ENCODE data around the gene PDCD4. TPM values are rescaled to one million over a fixed set of nuclear protein-coding genes. Genes with fewer than 3 reads are reported as not detected.
"Not testable (repeated sequence)": the region's sequence is repeated elsewhere in the genome, so short reads cannot be mapped to it uniquely, and the experiment has no call there.

PDCD4 gene
- polyA plus RNA-seq, 1 donor, result 297 TPM

DNA sequence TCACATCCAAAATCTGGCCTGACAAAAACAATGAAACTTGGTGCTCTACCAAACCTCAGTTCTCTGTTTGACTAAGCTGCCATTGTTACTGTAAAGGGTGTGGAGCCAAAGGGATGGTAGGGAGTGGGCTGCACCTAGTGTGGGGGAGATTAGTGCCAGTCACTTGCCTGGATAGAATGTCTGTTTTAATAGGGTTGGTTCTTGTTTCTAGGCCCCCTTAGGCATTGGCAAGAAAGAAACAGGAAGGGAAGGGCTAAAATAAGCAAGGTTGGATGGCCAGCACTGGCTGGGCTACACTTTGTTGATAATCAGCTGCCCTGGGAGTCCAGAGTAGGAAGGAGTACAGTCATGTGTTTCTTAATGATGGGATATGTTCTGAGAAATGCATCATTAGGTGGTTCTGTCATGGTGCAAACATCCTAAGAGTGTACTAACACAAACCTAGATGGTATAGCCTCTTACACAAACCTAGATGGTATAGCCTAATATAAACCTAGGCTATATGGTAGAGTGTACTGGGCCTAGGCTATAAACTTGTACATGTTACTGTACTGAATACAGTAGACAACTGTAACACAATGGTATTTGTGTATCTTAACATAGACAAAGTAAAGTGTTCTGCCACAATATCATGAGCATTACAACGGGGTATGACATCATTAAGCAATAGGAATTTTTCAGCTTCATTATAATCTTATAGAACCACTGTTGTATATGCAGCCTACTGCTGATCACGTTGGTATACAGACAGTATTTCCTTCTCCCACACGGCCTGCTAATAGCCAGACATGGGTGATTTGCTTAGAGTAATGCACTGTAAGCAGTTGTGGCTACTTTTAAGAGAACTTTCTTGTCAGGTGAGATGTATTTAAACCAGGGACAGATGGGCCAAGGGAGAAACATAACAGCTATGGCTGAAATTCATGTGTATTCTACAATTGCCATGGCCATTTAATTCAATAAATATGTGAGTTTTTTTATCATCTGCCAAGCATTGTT lies 31.9 kb downstream of the PDCD4 start:
- H3K27ac ChIP-seq (ENCODE audit: low read length), result no peak overlapping the region

DNA sequence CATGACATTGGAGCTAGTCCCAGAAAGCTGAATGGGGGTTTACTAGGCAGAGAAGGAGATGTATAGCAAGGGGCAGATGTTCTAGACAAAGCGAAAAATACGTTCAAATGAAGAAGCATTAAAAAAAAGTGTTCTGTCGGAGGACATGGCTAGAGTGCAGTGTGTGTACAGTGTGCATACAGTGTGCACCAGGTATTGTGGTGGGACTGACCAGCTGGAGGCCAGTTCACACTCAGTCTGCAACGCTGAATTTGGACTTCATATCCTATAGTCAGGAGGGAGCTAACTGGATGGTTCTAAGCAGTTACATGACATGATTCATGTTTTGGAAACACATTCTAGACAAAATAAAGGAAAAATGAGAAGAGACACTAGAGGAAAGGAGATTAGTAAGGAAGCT lies 38.4 kb downstream of the PDCD4 start:
- DNase-seq, result no peak
- Histone ChIP-seq H3K36me3 (ENCODE audit: control insufficient read depth, insufficient read depth, low read length) (no peaks in the 10 kb centered on the region), H3K9me3 (ENCODE audit: control insufficient read depth, low read depth, low read length) (no peaks in the 10 kb centered on the region), H3K4me3 (ENCODE audit: low read length) (no peak overlapping the region), H3K27ac (ENCODE audit: low read length) (no peak overlapping the region), H3K4me1 (ENCODE audit: control insufficient read depth, insufficient read depth, low read length) (no peaks in the 10 kb centered on the region), H3K27me3 (ENCODE audit: control insufficient read depth, insufficient read depth, low read length) (no peaks in the 10 kb centered on the region)
- WGBS (ENCODE audit: insufficient coverage, low lambda C conversion rate), result no CpG with 5 or more reads among the region's 4 CpGs

More for the DNA sequence above, 31.9 kb downstream of the PDCD4 start:
- DNase-seq, result no peak
- Histone ChIP-seq H3K9me3 (ENCODE audit: control insufficient read depth, low read depth, low read length) (no peaks in the 10 kb centered on the region), H3K4me1 (ENCODE audit: control insufficient read depth, insufficient read depth, low read length) (no peaks in the 10 kb centered on the region), H3K4me3 (ENCODE audit: low read length) (no peak overlapping the region), H3K27me3 (ENCODE audit: control insufficient read depth, insufficient read depth, low read length) (no peaks in the 10 kb centered on the region), H3K36me3 (ENCODE audit: control insufficient read depth, insufficient read depth, low read length) (peaks cover 6% of the 10 kb centered on the region)
- no CpG with 5 or more reads among the region's 3 CpGs for WGBS (ENCODE audit: insufficient coverage, low lambda C conversion rate)

DNA sequence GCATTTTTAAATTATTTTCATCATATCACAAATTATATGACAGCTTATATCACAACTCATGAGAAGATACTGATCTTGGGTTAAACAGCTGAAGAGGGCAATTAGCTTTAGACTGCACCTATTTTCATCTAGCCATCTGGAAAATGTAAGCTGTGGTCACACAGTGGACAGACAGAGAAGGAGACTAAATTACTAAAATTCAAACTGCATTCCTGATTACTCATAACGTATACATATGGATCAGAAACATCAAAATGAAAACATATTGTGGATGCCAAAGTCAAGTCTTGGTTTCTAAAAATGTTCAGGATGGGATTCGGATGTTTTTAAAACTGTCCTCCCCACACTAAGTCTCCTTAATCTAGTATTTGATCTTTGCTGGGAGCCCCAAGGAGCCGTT lies 40.6 kb downstream of the PDCD4 start:
- no peak overlapping the region for H3K27ac ChIP-seq (ENCODE audit: low read length)
- H3K4me1 ChIP-seq (ENCODE audit: control insufficient read depth, insufficient read depth, low read length), result no peaks in the 10 kb centered on the region
- WGBS (ENCODE audit: insufficient coverage, low lambda C conversion rate), result 58% methylated on average over 1 of the region's 3 CpGs
- no peaks in the 10 kb centered on the region for H3K27me3 ChIP-seq (ENCODE audit: control insufficient read depth, insufficient read depth, low read length)
- H3K4me3 ChIP-seq (ENCODE audit: low read length), result no peak overlapping the region
- no peaks in the 10 kb centered on the region for H3K36me3 ChIP-seq (ENCODE audit: control insufficient read depth, insufficient read depth, low read length)
- no peak for DNase-seq
- H3K9me3 ChIP-seq (ENCODE audit: control insufficient read depth, low read depth, low read length), result no peaks in the 10 kb centered on the region

DNA sequence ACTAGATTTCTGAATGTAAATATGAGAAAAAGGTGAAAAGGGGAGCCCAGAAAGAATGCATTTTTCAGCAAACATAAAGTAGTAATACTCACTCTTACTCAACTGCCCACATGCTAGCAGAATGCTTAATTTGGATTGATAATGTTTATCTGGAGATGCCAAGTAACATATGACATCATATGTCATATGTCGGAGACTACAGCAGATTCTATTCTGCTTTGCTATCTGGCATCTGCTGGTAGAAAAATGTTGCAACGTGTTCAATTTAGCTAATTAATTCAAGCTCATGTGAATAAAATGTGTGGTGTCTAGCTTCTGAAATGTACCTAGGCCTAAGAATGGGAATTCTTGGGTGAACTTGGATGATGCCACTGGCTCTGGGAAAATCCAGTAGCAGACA lies 42.7 kb downstream of the PDCD4 start:
- Histone ChIP-seq H3K27me3 (ENCODE audit: control insufficient read depth, insufficient read depth, low read length) (no peaks in the 10 kb centered on the region), H3K9me3 (ENCODE audit: control insufficient read depth, low read depth, low read length) (no peaks in the 10 kb centered on the region), H3K36me3 (ENCODE audit: control insufficient read depth, insufficient read depth, low read length) (no peaks in the 10 kb centered on the region)

DNA sequence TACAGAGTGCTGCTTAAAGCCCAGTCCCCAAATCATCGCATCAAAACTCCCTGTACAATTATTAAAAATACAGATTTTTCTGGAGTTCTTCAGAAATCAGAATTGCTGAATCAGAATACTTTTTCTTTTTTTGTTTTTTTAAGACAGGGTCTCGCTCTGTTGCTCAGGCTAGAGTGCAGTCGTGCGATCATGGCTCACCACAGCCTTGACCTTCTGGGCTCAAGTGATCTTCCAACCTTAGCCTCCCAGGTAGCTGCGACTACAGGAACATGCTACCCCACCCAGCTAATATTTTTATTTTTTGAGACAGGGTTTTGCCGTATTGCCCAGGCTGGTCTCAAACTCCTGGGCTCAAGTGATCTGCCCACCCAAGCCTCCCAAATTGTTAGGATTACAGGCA lies 43.3 kb downstream of the PDCD4 start:
- H3K4me1 ChIP-seq (ENCODE audit: control insufficient read depth, insufficient read depth, low read length), result no peaks in the 10 kb centered on the region
- no peaks in the 10 kb centered on the region for H3K9me3 ChIP-seq (ENCODE audit: control insufficient read depth, low read depth, low read length)
- no peaks in the 10 kb centered on the region for H3K36me3 ChIP-seq (ENCODE audit: control insufficient read depth, insufficient read depth, low read length)
- DNase-seq, result no peak
- 100% methylated on average over 2 of the region's 6 CpGs for WGBS (ENCODE audit: insufficient coverage, low lambda C conversion rate)
- H3K27me3 ChIP-seq (ENCODE audit: control insufficient read depth, insufficient read depth, low read length), result no peaks in the 10 kb centered on the region
- H3K4me3 ChIP-seq (ENCODE audit: low read length), result no peak overlapping the region
- H3K27ac ChIP-seq (ENCODE audit: low read length), result no peak overlapping the region

More for the DNA sequence above, 42.7 kb downstream of the PDCD4 start:
- Histone ChIP-seq H3K27ac (ENCODE audit: low read length) (no peak overlapping the region), H3K4me1 (ENCODE audit: control insufficient read depth, insufficient read depth, low read length) (no peaks in the 10 kb centered on the region), H3K4me3 (ENCODE audit: low read length) (no peak overlapping the region)
- no peak for DNase-seq
- WGBS (ENCODE audit: insufficient coverage, low lambda C conversion rate), result no CpG with 5 or more reads among the region's 2 CpGs

DNA sequence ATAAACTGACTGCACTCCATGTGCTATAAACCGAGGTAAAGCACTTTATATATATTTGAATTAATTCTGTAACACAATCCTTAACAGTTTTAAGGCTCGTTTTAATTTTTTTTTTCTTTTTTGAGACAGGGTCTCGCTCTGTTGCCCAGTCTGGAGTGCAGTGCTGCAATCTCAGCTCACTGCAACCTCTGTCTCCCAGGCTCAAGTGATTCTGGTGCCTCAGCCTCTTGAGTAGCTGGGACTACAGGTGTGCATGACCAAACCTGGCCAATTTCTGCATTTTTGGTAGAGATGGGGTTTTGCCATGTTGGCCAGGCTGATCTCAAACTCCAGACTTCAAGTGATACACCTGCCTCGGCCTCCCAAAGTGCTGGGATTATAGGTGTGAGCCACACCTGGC lies 43.9 kb downstream of the PDCD4 start:
- H3K9me3 ChIP-seq (ENCODE audit: control insufficient read depth, low read depth, low read length); H3K4me1 ChIP-seq (ENCODE audit: control insufficient read depth, insufficient read depth, low read length); H3K27ac ChIP-seq (ENCODE audit: low read length); H3K27me3 ChIP-seq (ENCODE audit: control insufficient read depth, insufficient read depth, low read length); H3K4me3 ChIP-seq (ENCODE audit: low read length); H3K36me3 ChIP-seq (ENCODE audit: control insufficient read depth, insufficient read depth, low read length); DNase-seq: not testable (repeated sequence)
- WGBS (ENCODE audit: insufficient coverage, low lambda C conversion rate), result 100% methylated on average over 1 of the region's 4 CpGs

DNA sequence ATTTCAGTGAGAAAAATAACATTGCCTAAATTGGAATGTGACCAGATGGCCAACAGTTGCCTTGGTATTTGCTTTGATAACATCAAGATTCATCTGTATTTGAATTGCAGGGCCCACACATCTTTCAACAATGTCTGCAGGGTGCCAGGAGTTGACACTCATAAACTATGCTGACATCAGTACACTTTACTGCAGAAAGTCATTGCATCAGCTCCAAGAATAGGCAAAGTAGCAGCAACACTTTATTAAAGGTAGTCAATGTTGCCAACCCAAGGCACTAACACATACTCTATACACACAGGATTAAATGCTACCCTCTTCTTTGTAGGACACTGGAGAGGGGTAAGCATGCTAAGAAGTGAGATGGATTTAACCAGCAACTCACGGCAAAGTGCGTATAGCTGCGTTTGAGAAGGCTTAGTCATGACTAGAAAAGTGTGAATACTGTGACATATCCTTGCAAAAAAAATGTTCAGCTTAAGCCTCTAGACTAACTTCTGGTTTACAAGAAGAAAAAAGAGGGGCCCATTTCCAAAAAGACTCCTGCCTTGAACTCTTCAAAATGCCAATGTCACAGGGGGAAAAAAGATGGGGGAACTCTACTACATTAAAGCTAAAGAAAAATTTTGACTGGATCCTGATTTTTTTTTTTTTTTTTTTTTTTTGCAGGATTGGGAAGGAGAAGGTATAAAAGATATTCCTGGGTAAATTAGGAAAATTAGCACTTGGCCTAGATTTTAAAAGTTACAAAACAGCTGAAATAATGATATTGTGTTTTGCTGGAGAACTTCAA lies 45.0 kb downstream of the PDCD4 start:
- no peak overlapping the region for H3K27ac ChIP-seq (ENCODE audit: low read length)
- DNase-seq, result no peak
- no peaks in the 10 kb centered on the region for H3K36me3 ChIP-seq (ENCODE audit: control insufficient read depth, insufficient read depth, low read length)
- no peaks in the 10 kb centered on the region for H3K27me3 ChIP-seq (ENCODE audit: control insufficient read depth, insufficient read depth, low read length)
- H3K9me3 ChIP-seq (ENCODE audit: control insufficient read depth, low read depth, low read length), result no peaks in the 10 kb centered on the region
- no peak overlapping the region for H3K4me3 ChIP-seq (ENCODE audit: low read length)
- no CpG with 5 or more reads among the region's 3 CpGs for WGBS (ENCODE audit: insufficient coverage, low lambda C conversion rate)
- no peaks in the 10 kb centered on the region for H3K4me1 ChIP-seq (ENCODE audit: control insufficient read depth, insufficient read depth, low read length)

DNA sequence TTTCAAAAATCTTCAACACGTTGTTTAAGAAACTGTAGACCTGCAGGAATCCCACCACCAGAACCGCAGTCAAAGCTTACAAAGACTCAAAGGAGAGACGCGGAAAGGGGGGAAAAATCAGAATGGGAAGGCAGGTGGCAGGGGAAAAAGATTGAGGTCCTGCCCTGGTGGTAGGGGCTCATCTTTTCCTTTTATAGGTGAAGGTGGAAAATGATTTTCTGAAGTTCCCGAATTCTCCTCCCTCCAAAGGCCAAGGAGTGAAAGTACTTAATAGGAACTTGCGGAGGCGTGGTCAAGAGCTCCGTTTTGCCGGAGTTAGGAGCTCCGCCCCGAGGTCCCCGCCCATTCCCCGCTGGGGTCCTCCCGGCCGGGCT lies 46.5 kb downstream of the PDCD4 start:
- H3K9me3 ChIP-seq (ENCODE audit: control insufficient read depth, low read depth, low read length), result no peaks in the 10 kb centered on the region
- peaks cover under 1% of the 10 kb centered on the region for H3K4me1 ChIP-seq (ENCODE audit: control insufficient read depth, insufficient read depth, low read length)
- peak overlapping the region; percentile 75 for H3K4me3 ChIP-seq (ENCODE audit: low read length)
- DNase-seq, result peak in 1 of 2 donors; percentile 95
- 0% methylated on average over 2 of the region's 15 CpGs for WGBS (ENCODE audit: insufficient coverage, low lambda C conversion rate)
- no peaks in the 10 kb centered on the region for H3K27me3 ChIP-seq (ENCODE audit: control insufficient read depth, insufficient read depth, low read length)
- peak overlapping the region; percentile 97 for H3K27ac ChIP-seq (ENCODE audit: low read length)
- no peaks in the 10 kb centered on the region for H3K36me3 ChIP-seq (ENCODE audit: control insufficient read depth, insufficient read depth, low read length)

DNA sequence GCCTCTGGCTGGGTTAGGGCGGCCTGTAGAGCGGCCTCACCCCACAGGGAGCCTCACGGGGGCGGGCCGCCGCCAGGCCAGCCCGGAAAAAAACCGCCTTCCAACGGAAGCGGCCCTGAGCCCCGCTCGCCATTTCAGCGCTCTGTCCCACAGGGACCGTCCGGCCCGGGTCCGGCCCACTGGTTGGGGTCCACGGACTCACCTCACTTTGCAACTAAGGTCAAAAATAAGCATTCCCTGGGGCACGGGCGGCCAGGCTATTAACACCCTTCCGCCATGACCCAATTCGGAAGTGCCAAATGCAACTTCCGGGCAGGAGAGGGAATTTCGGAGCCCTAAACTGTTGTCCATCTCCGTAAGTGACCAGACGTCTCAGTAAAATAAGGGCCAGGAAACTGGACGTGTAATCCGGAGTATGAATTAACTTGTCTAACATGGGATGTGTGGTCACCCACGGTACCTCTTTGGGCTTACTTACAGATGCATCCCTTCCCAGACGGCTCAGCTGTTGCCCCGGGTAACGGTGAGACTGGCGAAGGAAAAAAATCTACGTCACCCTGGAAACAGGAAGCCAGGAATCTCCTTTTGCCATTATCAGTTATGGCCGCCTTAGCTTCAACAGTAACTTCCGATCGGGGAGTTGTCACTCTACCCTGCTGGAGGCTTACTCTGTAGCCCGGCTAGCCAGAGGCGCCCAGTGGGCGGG lies 47.1 kb downstream of the PDCD4 start, which contains the start of gene BBIP1:
TSS of gene BBIP1 (minus strand) at position 538 of the 706 bp plus-strand sequence. CDS start 1,023 bp downstream, outside the sequence.
- Histone ChIP-seq H3K27me3 (ENCODE audit: control insufficient read depth, insufficient read depth, low read length) (no peaks in the 10 kb centered on the region), H3K4me3 (ENCODE audit: low read length) (peak within 1 kb of the TSS; percentile 89), H3K4me1 (ENCODE audit: control insufficient read depth, insufficient read depth, low read length) (peaks cover 6% of the 10 kb centered on the region), H3K9me3 (ENCODE audit: control insufficient read depth, low read depth, low read length) (no peaks in the 10 kb centered on the region), H3K27ac (ENCODE audit: low read length) (peak within 1 kb of the TSS; percentile 97), H3K36me3 (ENCODE audit: control insufficient read depth, insufficient read depth, low read length) (no peaks in the 10 kb centered on the region)
- no CpG with 5 or more reads among the region's 40 CpGs for WGBS (ENCODE audit: insufficient coverage, low lambda C conversion rate)
- peak in 1 of 2 donors; percentile 100 for DNase-seq

Measured in large intestine (tissue), 3 donors.